ENCODE data around the gene BCKDHB.
"Not testable (repeated sequence)": the region's sequence is repeated elsewhere in the genome, so short reads cannot be mapped to it uniquely, and the experiment has no call there.

BCKDHB gene

GRCh38 chr6:80263585-80263984 is 157.1 kb downstream of the BCKDHB start:
- DNase-seq (ENCODE audit: low spot score): no peak

GRCh38 chr6:80268865-80269730 is 162.6 kb downstream of the BCKDHB start:
- DNase-seq (ENCODE audit: low spot score): no peak

- no peak for DNase-seq (ENCODE audit: low spot score)
Measured at GRCh38 chr6:80271074-80271473, 164.6 kb downstream of the BCKDHB start.

- DNase-seq (ENCODE audit: low spot score): no peak
Measured at GRCh38 chr6:80272988-80273387, 166.5 kb downstream of the BCKDHB start.

- DNase-seq (ENCODE audit: low spot score): no peak
Measured at GRCh38 chr6:80276861-80277260, 170.4 kb downstream of the BCKDHB start.

GRCh38 chr6:80277501-80277900 is 171.0 kb downstream of the BCKDHB start:
- no peak for DNase-seq (ENCODE audit: low spot score)

GRCh38 chr6:80280262-80281010 is 174.0 kb downstream of the BCKDHB start:
- DNase-seq (ENCODE audit: low spot score): no peak

GRCh38 chr6:80282913-80283554 is 176.6 kb downstream of the BCKDHB start:
- DNase-seq (ENCODE audit: low spot score): no peak

- DNase-seq (ENCODE audit: low spot score): no peak
Measured at GRCh38 chr6:80287112-80287511, 180.6 kb downstream of the BCKDHB start.

- no peak for DNase-seq (ENCODE audit: low spot score)
Measured at GRCh38 chr6:80287607-80288006, 181.1 kb downstream of the BCKDHB start.

- no peak for DNase-seq (ENCODE audit: low spot score)
Measured at GRCh38 chr6:80289727-80290126, 183.3 kb downstream of the BCKDHB start.

- DNase-seq (ENCODE audit: low spot score): not testable (repeated sequence)
Measured at GRCh38 chr6:80294531-80294930, 188.1 kb downstream of the BCKDHB start.

GRCh38 chr6:80302716-80303115 is 196.2 kb downstream of the BCKDHB start:
- DNase-seq (ENCODE audit: low spot score): no peak

GRCh38 chr6:80304014-80304413 is 197.5 kb downstream of the BCKDHB start:
- DNase-seq (ENCODE audit: low spot score): no peak

- DNase-seq (ENCODE audit: low spot score): no peak
Measured at GRCh38 chr6:80314531-80314930, 208.1 kb downstream of the BCKDHB start.

- no peak for DNase-seq (ENCODE audit: low spot score)
Measured at GRCh38 chr6:80316686-80317231, 210.3 kb downstream of the BCKDHB start.

GRCh38 chr6:80319196-80319595 is 212.7 kb downstream of the BCKDHB start:
- no peak for DNase-seq (ENCODE audit: low spot score)

- DNase-seq (ENCODE audit: low spot score): no peak
Measured at GRCh38 chr6:80321011-80321410, 214.5 kb downstream of the BCKDHB start.

- DNase-seq (ENCODE audit: low spot score): no peak
Measured at GRCh38 chr6:80325742-80326141, 219.3 kb downstream of the BCKDHB start.

- no peak for DNase-seq (ENCODE audit: low spot score)
Measured at GRCh38 chr6:80328652-80329051, 222.2 kb downstream of the BCKDHB start.

- DNase-seq (ENCODE audit: low spot score): no peak
Measured at GRCh38 chr6:80329496-80329895, 223.0 kb downstream of the BCKDHB start.

GRCh38 chr6:80330961-80331360 is 224.5 kb downstream of the BCKDHB start:
- no peak for DNase-seq (ENCODE audit: low spot score)
